ENCODE measurements around the gene GOLIM4. TPM values are rescaled to one million over a fixed set of nuclear protein-coding genes. Genes with fewer than 3 reads are reported as not detected.
A peak's percentile ranks its signal among the peaks of the same experiment; 100 is the strongest.
"Not testable (repeated sequence)": the region's sequence is repeated elsewhere in the genome, so short reads cannot be mapped to it uniquely, and the experiment has no call there.

GOLIM4 gene
- total RNA-seq, 1 donor from 2014 or later, result 56.2 TPM

DNA sequence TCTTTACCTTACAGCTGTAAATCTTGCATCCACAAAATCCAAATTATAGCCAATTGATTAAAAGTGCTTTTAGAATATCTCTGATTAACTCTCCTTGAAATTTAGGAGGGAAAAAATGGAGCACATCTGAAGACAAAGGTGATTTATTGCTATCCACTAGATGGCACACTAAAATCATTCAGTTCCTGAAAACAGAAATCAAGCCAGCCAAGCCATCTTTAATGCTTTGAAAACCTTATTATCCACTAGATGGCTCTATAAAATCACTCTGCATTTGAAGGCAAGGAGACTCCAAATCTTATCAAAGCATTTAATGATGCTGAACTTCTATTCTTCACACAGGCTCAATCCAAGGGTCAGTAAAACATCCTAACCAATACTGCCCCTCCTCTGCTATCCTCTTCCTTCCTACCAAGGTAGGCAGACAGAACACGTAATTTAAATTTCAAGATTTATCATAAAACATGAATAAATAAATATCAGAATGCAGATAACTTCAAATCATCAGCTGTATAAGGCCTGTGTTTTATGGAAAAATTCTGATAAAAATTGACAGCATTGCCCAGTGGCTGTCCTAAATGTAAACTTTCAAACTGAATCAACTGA, 48.4 kb downstream of the GOLIM4 start:
- DNase-seq, result peak; percentile 90

DNA sequence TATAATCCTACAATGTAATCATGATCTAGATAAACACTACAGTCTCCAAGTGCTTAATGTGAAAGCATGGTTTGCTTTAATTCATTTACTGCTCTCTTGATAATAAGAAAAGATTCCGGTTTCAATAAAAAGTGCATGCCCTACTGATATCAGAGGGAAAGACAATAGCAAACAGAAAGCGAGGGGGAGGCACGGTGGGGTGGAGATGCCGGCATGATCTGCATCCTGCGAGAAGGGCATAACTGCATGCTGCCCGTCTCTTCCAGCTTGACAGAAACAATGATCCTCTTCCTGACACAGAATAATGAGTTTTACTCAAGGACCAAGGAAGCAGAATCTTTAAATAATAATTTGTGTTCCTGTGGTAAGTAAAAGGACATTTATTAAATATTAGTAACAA, 51.7 kb downstream of the GOLIM4 start:
- no peak for DNase-seq

DNA sequence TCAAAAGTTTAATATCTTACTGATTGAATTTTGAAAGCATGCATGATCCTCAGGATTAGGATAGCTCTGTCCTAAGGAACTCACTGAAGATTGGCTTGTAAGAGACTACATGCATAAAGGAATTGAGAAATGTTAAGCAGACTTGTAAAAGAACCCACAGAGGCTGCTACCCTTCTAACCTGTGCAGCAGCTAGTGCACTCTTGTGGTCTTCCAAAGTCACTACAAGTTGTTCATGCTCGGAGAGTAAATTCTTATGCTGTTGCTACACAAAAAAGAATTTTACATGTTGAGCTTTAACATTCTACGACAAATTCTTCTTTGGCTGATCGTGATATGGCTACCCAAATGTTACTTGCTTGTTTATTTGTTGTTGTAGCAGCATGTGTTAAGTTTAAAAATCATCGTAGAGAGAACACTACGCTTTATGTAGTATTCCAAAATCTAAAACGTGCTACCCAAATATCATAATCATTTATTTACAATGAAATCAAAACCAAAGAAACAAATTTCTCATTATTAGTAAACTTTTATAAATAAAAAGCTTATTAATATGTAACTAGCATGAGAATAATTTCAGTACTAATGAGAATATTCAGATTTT, 55.0 kb downstream of the GOLIM4 start:
- peak; percentile 48 for DNase-seq

DNA sequence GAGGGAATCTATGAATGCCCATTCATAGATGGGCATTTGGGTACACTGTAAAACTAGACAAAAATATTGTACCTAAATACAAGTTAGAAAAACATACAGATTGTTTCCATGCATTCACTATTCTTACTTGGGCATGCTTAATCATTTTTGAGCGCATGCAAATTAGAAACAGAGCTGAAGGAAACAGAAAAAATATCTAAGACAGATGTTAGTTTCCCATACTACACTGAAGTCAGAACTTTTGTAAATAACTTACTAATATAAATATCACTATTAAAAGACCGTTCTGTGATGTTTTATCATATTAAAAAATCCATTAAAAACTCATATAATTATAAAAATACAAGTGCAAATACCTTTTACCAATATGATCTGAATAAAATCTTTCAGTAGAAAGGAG, 58.7 kb downstream of the GOLIM4 start:
- DNase-seq, result no peak

DNA sequence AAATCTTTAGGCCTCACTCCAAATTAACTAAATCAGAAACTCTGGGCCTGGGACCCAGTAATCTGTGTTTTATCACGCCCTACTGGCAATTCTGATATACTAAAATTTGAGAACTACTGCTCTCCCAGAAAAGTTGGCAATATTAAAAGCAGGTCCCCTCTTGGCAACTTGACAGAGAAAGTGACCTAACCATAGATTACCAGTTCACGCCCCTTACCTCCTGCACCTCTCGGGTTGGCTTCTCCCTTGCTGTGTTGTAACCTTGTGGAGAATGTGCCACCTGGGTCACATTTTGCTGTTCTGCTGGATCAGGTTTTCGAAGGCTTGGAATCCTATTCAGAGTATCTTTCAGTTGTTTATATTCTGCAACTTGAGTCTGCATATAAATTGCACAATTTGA, 59.1 kb downstream of the GOLIM4 start:
- no peak for DNase-seq

DNA sequence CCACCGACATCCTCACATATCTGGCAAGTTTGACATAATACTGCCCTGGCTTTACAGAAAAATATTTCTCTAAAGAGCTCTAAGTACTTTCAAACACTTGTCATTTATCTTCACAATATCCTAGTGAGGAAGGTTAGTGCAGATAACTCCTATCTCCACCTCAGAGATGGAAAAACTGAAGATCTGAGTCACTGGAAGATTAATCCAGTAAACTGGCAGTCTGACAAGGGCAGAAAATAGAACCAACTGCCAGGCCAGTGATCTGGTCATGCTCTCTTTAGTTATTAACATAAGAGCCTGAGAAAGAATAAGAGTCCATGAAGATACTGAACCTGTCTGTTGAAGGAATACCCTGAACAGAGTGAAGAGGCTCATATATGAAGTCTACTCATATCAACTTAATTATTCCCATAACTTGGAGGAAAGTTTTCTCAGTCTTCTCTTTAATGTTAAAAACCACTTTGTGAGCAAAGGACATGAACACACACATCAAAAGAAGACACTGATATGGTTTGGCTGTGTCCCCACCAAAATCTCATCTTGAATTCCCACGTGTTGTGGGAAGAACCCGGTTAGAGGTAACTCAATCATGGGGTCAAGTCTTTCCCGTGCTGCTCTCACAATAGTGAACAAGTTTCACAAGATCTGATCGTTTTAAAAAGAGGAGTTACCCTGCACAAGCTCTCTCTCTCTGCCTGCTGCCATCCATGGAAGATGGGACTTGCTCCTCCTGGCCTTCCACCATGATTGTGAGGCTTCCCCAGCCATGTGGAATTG, 61.4 kb downstream of the GOLIM4 start:
- DNase-seq, result peak; percentile 65

DNA sequence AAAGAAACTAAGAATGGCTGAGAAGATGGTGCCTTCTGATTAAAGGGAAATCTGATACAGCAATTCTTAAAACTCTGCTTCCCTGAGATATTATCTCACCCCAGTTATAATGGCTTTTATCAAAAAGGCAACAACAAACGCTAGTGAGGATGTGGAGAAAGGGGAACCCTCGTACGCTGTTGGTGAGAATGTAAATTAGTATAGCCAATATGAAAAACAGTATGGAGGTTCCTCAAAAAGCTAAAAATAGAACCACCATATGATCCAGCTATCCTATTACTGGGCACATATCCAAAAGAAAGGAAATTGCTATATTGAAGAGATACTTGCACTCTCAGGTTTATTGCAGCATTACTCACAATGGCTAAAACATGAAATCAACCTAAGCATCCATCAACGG, 65.1 kb downstream of the GOLIM4 start:
- no peak for DNase-seq

DNA sequence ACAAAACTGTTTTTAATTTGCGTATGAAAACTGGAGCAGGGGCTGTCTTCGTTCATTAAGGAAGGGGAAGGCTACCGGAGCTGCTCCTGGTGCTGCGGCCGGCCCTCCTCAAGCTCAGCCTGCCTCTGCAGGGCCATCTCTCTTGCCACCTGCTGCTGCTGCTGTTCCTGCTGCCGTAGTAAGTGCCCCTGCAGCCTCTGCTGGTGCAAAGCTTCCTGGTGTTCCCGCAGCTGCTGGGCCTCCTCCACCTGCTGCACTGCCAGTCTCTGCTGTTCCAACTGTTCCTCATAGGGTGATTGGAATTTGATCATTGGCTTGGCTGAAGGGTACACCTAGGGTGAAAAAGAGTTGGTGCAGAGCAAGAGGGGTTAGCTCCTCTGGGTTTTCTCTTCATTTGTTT, 66.0 kb downstream of the GOLIM4 start:
- no peak for DNase-seq

DNA sequence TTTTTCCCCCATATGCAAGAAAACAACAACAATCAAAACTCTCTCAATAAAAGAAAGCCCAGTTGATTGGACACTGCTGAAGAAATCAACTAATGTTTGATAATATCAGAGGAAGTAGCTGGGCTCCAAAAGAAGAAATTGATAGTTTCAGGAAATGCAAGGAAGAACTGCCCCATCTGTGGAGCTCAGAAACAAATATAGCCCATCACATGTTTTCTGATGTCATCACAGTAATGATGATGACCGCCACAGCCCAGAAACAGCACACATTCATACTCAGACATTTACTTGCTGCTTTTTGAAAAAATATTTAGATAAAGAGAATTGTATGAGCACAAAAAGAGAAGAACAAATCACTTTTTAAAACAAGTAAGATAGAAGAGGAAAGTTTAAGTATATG, 67.6 kb downstream of the GOLIM4 start:
- DNase-seq, result no peak

DNA sequence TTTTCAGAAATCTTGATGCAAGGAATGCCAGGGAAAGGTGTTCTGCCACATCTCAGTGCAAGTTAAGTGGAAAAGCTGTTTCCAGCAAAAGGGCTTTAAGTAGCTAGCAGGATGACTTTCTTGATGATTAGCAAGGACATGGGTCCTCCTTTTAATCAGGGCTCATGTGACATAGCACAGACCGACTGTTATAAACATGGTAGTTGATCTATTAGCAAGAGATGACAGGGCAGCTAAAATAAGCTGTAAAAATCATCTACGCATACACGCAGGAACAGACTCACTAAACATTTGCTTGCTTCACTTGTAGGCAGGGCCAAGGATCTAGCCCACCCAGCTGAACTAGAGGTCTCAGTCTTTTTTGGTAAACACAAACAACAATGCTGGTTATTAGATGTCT, 69.0 kb downstream of the GOLIM4 start:
- no peak for DNase-seq

DNA sequence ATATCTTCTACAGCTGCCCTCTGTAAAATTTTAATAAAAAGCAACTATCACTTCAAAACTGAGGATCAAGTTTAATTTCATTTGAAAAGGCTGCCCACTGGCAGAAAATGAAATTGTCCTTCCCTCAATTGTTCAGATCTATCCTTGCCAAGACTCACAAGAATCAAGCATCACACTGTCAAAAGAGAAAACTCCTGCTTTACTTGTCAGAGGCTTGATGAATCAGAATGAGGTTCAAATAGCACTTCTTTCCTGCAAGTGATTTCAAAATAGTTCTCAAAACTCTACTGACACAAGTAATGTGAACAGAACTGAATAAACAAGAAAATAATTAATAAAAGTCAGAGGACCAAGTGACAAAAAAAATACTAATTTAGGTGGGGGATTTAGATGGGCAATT, 70.6 kb downstream of the GOLIM4 start:
- DNase-seq, result no peak

DNA sequence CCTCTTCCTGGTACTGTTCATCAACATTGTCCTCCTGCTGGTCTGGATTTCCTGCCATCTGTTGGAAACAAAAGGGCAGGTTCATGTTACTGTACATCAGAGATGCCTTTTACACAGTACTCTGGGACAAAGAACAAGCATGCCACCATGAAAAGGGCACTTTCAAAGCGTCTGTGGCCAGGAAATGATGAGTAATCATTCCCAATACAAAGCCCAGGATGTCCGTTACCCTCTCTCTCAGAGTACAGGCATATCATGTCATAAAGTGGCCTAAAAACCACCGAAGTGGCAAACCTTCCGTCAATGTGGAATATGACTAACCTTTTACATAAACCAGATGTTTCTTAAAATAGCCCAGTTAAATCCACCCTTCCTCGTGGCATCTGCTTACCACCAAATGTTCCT, 71.2 kb downstream of the GOLIM4 start:
- DNase-seq, result no peak

DNA sequence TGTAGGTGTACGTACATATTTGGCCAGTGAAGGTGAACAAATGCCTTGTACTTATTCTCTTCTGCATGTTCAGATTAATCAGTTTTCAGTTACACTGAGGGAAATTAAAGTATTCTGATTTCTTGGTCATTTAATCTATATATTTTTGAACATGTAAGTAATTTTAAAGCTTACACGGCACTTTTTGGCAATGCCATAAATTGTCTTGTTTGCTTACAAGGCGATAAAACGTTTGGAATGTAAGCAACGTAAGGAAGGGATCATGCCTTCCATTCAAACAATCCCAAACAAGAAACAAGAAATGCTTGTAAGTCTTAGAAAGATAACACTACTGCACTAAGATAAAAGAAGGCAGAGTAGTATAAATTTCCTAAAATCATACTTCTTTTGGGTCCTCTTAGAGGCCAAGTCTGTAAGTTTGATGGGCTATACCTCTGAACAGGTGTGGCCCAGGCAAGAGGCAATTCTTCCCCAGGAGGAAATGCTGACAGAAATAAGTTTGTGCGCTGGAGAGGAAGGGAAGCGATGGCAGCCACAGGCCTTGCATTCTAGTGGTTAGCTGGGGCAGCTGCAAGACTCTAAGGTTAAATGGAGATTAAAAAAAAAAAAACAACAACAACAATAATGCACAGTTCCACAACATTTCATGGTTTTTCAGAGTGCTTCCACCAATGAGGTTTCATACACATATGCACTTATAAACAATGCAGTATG, 73.8 kb downstream of the GOLIM4 start:
- DNase-seq, result no peak

DNA sequence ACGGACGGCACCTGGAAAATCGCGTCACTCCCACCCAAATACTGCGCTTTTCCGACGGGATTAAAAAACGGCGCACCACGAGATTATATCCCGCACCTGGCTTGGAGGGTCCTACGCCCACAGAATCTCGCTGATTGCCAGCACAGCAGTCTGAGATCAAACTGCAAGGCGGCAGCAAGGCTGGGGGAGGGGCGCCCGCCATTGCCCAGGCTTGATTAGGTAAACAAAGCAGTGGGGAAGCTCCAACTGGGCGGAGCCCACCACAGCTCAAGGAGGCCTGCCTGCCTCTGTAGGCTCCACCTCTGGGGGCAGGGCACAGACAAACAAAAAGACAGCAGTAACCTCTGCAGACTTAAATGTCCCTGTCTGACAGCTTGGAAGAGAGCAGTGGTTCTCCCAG, 84.4 kb downstream of the GOLIM4 start:
- DNase-seq, result not testable (repeated sequence)

DNA sequence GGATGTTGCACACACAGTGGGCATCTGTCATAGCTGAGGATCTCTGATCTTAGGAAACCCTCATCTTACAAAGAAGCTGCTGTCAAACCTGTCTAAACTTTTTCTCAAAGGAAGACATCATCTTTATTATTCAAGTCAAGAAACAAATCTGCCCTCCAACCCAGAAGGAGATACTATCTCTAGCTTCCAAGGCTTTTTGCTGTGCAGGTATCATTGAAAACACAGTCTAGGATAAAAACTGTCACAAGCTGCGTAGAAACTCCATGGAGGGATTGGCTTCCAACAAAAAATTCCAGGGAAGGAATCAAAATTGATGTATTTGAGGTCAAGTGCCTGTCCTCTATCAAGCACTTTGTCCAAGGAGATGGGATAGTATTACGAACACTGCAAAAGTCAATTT, 89.1 kb downstream of the GOLIM4 start:
- no peak for DNase-seq

DNA sequence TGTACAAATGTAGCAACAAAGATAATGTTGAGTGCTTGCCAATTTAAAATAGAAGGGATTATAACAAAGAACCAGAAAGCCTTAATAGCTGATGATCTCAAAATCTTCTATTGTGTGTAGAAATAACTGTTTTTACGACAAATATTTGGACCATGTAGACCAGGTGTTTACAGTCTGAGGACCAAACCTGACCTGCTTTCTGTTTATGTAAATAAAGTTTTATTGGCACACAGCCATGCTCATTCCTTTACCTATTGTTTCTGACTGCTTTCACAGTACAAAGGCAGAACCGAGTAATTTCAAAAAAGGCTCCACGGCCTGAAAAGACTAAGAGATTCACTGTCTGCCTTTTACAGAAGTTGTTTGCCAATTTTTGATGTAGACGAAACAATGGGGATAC, 91.8 kb downstream of the GOLIM4 start:
- no peak for DNase-seq

DNA sequence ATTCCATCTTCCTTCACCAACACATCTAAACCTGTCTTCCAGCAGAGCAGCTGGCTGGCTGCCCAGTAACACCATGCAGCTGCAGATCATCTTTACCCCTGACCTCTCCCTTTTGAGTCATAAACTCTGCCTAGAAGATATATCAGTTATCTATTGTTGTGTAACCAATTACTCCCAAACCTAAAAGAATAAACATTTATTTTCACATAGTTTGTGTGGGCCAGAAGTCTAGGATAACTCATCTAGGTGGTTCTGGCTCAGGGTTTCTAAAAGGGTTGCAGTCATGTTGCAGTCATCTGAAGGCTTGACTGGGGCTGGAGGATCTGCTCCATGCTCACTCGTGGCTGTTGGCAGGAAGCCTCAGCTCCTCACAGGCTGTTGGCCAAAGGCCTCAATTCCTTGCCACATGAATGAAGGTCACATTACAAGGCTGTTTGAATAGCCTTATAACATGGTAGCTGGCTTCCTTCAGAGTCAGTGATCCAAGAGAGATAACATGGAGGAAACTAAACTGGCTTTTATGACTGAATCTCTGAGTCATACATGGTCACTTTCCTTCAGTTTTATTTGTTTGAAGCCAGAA, 92.8 kb downstream of the GOLIM4 start:
- DNase-seq, result no peak

DNA sequence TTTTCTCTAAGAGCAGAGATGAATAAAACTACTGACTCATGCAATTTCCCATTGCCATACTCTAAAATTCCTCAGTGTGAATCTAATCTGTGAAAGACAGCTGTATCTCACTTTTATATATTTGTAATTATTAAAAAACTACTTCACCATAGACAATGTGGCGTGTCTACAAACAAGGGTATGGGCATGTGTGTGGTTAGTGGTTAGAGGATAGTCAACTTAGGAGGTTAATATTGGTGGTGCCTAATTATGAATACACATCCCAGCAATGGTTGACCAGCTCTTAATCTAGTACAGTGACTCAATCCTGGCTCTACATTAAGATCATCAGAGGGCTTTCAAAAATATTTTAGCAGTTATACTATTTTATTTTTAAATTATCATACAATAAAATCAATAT, 94.5 kb downstream of the GOLIM4 start:
- no peak for DNase-seq

DNA sequence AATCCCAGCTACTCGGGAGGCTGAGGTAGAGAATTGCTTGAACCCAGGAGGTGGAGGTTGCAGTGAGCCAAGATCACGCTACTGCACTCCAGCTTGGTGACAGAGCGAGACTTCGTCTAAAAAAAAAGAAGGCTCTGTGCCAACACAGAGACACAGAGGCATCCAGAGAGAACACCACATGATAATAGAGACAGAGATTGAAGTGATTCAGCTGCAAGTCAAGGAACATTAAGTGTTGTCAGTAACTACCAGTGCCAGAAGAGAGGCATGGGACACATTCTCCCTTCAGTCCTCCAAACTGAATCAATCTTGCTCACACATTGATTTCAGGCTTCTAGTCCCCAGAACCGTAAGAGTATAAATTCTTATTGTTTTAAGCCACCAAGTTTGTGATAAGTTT, 97.5 kb downstream of the GOLIM4 start:
- DNase-seq, result no peak

DNA sequence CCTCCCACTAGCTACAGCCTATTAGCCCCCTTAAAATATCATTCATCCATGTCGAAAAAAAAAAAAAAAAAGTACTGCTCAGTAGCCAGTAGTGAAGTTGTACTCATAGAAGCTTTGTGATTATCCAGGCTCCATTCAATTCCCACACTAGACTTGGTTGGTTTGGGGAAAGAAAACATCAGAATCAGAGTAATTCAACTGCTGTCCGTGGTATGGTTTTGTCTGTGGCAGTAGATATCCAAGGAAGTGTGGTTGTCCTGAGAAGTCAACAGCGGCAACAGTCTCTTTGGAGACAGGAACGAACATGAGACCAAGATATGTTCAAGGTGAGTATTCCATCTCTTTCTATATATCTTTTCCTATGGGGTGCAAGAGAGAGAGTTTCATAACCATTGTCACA, 99.2 kb downstream of the GOLIM4 start:
- DNase-seq, result no peak

DNA sequence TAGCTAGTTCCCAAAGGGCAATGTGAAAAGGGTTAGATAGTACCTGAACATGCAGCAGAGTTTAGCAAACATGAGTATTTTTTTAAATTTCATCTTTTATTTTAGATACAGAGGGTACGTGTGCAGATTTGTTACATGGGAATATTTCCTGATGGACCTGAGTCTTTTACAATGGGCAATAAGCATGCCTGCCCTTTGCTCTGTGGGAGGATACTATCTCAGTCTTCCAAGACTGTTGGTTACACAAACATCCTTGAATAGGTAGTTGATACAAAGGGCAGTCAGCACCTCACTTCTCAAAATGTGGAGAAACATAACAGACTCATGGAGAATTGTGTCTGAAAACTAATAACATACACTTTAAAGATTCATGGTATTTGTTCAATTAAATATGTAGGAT, 103.3 kb downstream of the GOLIM4 start:
- DNase-seq, result no peak

DNA sequence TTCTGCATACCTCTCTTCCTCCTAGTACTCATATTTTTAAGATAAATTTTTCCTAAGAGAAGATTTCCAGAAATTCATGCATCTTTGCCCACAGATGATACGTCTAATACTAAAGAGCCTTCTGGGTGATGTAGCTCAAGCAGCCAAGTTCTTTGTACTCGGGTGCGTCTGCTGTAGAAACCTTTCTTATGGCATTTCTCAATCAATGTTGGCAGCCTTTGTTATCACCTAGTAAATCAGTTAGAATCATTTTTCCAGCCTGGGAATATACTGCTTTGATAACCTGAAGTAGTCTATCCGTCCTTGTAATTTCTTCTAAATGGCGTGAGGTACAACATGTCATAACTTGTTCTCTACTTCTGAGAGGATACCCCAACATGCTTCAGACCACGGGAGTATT, 104.5 kb downstream of the GOLIM4 start:
- no peak for DNase-seq

DNA sequence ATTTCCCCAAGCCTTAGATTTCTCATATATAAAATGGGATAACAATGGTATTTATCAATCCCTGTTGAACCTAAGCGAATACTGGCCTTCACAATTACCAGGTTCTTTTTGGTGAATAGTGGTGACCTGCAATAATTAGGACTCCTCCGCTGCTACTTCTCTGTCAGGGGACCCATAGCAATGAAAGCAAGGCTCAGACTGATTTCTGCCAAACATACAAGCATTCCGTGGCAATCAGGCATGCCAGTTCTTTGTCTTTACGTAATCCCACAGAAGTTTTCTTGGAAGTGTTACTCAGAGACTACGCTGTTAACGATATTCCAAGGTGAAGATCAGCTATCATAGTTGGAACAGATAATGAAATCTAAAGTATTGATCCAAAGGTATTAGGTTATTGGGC, 105.7 kb downstream of the GOLIM4 start:
- no peak for DNase-seq

All from tongue (tissue), 2 donors.